Stomach (tissue), 4 donors: ENCODE measurements around the gene NTRK3.

Experiments used
- POLR2AphosphoS5 ChIP-seq, 3 donors: sonication (generic); formaldehyde crosslinking; IDR thresholded peaks; one replicate each; pipeline ENCODE4 v1.6.1; 2016; ENCODE audit warnings: antibody characterized with exemption in 3 of 3
- TF ChIP-seq, protein P1 (sequence below), 7 experiments: fragments of 450-650 bp in 4 of 7; fragments of 200-600 bp in 3 of 7; sonication (generic) in 3 of 7; IDR thresholded peaks; one replicate each; pipeline ENCODE4 v1.5.1; 2016 to 2019; ENCODE audit warnings: antibody characterized with exemption in 7 of 7, control low read depth in 2 of 7, mild to moderate bottlenecking in 1 of 7

DNA sequence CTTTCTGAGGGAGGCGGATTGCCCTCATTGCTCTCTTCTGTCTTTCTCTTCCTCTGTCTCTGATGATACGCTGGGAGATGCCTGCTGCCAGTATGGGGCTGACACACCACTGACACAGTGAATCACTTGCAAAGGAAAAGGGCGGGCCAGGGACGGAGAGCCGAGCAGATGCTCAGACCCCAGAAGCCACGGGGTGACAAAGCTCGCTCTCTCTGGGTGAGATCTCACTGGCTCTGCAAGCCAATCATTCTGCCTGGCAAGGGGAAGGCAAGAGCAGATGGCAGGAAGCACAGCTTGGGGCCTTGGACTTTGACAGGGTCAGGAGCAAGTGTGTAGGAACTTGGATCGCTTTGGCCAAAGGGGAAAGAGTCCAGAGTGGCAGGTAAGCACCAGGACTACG, 198.7 kb downstream of the NTRK3 start:
- TF ChIP-seq, protein P1, sequence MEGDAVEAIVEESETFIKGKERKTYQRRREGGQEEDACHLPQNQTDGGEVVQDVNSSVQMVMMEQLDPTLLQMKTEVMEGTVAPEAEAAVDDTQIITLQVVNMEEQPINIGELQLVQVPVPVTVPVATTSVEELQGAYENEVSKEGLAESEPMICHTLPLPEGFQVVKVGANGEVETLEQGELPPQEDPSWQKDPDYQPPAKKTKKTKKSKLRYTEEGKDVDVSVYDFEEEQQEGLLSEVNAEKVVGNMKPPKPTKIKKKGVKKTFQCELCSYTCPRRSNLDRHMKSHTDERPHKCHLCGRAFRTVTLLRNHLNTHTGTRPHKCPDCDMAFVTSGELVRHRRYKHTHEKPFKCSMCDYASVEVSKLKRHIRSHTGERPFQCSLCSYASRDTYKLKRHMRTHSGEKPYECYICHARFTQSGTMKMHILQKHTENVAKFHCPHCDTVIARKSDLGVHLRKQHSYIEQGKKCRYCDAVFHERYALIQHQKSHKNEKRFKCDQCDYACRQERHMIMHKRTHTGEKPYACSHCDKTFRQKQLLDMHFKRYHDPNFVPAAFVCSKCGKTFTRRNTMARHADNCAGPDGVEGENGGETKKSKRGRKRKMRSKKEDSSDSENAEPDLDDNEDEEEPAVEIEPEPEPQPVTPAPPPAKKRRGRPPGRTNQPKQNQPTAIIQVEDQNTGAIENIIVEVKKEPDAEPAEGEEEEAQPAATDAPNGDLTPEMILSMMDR (IDR thresholded peaks at IDR 0.05): no peak
- no peak for TF ChIP-seq POLR2AphosphoS5 (IDR thresholded peaks at IDR 0.05)
